Measurements from ENCODE around the gene HOMER2.

The HOMER2 gene

GRCh38 chr15:82904574-82904973 lies 47.9 kb downstream of the HOMER2 start:
- no peaks in the 10 kb centered on the region for H4K20me1 ChIP-seq (ENCODE audit: control insufficient read depth, insufficient read depth, low read depth, low read length)
- H3K27me3 ChIP-seq (ENCODE audit: control insufficient read depth, low read length): peaks cover 6% of the 10 kb centered on the region; the same call in 1 of the 2 replicates
- H3K9me2 ChIP-seq (replicated peaks; ENCODE audit: control insufficient read depth, low read length): no peaks in the 10 kb centered on the region
- H3F3A ChIP-seq (ENCODE audit: control insufficient read depth, insufficient read depth): no peaks in the 10 kb centered on the region
- H3K4me3 ChIP-seq (ENCODE audit: low read length): no peak overlapping the region
- H3K79me2 ChIP-seq (ENCODE audit: control insufficient read depth, low read length): no peaks in the 10 kb centered on the region
- H3K36me3 ChIP-seq (ENCODE audit: control insufficient read depth, low read length): no peaks in the 10 kb centered on the region
- no peaks in the 10 kb centered on the region for H3K4me1 ChIP-seq (ENCODE audit: control insufficient read depth, low read length)
- H3K27ac ChIP-seq (ENCODE audit: low read depth, low read length): no peak overlapping the region
- no peaks in the 10 kb centered on the region for H3K9me3 ChIP-seq (ENCODE audit: control insufficient read depth, insufficient read depth, low read length)
- no peak overlapping the region for H3K4me2 ChIP-seq (ENCODE audit: low read length)
- no peak for TF ChIP-seq EZH2phosphoT487 (IDR thresholded peaks at IDR 0.05; ENCODE audit: borderline replicate concordance, low read length)
- no peak for TF ChIP-seq CTCF (IDR thresholded peaks at IDR 0.05; ENCODE audit: low read depth, low read length, poor library complexity, severe bottlenecking)

DNA sequence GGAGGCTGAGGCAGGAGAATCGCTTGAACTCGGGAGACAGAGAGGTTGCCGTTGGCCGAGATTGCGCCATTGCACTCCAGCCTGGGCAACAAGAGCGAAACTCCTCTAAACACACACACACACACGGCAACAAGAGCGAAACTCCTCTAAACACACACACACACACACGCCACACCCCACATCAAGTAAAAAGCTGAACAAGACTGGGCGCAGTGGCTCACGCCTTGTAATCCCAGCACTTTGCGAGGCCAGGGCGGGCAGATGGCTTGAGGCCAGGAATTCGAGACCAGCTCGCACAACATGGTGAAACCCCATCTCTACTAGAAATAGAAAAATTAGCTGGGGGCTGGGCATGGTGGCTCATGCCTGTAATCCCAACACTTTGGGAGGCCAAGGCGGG lies 49.0 kb downstream of the HOMER2 start:
- no peak overlapping the region for H3K4me2 ChIP-seq (ENCODE audit: low read length)
- no peaks in the 10 kb centered on the region for H3K9me3 ChIP-seq (ENCODE audit: control insufficient read depth, insufficient read depth, low read length)
- H3F3A ChIP-seq (ENCODE audit: control insufficient read depth, insufficient read depth): no peaks in the 10 kb centered on the region
- H3K36me3 ChIP-seq (ENCODE audit: control insufficient read depth, low read length): no peaks in the 10 kb centered on the region
- TF ChIP-seq CTCF (IDR thresholded peaks at IDR 0.05; ENCODE audit: low read depth, low read length, poor library complexity, severe bottlenecking) (no peak), EZH2phosphoT487 (IDR thresholded peaks at IDR 0.05; ENCODE audit: borderline replicate concordance, low read length) (no peak)
- no peak overlapping the region for H3K27ac ChIP-seq (ENCODE audit: low read depth, low read length)
- H3K79me2 ChIP-seq (ENCODE audit: control insufficient read depth, low read length): no peaks in the 10 kb centered on the region
- no peaks in the 10 kb centered on the region for H3K9me2 ChIP-seq (replicated peaks; ENCODE audit: control insufficient read depth, low read length)
- H3K4me1 ChIP-seq (ENCODE audit: control insufficient read depth, low read length): no peaks in the 10 kb centered on the region
- no peak overlapping the region for H3K4me3 ChIP-seq (ENCODE audit: low read length)
- H4K20me1 ChIP-seq (ENCODE audit: control insufficient read depth, insufficient read depth, low read depth, low read length): no peaks in the 10 kb centered on the region
- H3K27me3 ChIP-seq (ENCODE audit: control insufficient read depth, low read length): peaks cover 6% of the 10 kb centered on the region; the same call in 1 of the 2 replicates

- Histone ChIP-seq H3K79me2 (ENCODE audit: control insufficient read depth, low read length) (no peaks in the 10 kb centered on the region), H3K4me1 (ENCODE audit: control insufficient read depth, low read length) (no peaks in the 10 kb centered on the region), H3K4me3 (ENCODE audit: low read length) (no peak overlapping the region), H3K4me2 (ENCODE audit: low read length) (no peak overlapping the region), H4K20me1 (ENCODE audit: control insufficient read depth, insufficient read depth, low read depth, low read length) (no peaks in the 10 kb centered on the region), H3F3A (ENCODE audit: control insufficient read depth, insufficient read depth) (no peaks in the 10 kb centered on the region), H3K9me3 (ENCODE audit: control insufficient read depth, insufficient read depth, low read length) (no peaks in the 10 kb centered on the region), H3K36me3 (ENCODE audit: control insufficient read depth, low read length) (no peaks in the 10 kb centered on the region), H3K9me2 (replicated peaks; ENCODE audit: control insufficient read depth, low read length) (no peaks in the 10 kb centered on the region), H3K27me3 (ENCODE audit: control insufficient read depth, low read length) (peaks cover 6% of the 10 kb centered on the region; the same call in 1 of the 2 replicates), H3K27ac (ENCODE audit: low read depth, low read length) (no peak overlapping the region)
- TF ChIP-seq CTCF (IDR thresholded peaks at IDR 0.05; ENCODE audit: low read depth, low read length, poor library complexity, severe bottlenecking): no peak
- TF ChIP-seq EZH2phosphoT487 (IDR thresholded peaks at IDR 0.05; ENCODE audit: borderline replicate concordance, low read length): no peak
These were observed 51.3 kb downstream of the HOMER2 start for GRCh38 chr15:82901114-82901805.
